Ammon's horn (tissue), 1 donor: ENCODE data around the gene GARIN5B.

Experiments used
- DNase-seq: peaks from one replicate; pipeline ENCODE4 v3.0.0-alpha.2; 2016; ENCODE audit warnings: low spot score

GARIN5B gene

GRCh38 chr19:55389386-55390317, 26.6 kb upstream of the GARIN5B start:
- DNase-seq, result no peak

- DNase-seq, result no peak
These were observed 24.9 kb upstream of the GARIN5B start for GRCh38 chr19:55387736-55388497.

- no peak for DNase-seq
These were observed 23.5 kb upstream of the GARIN5B start for GRCh38 chr19:55386493-55386971.

GRCh38 chr19:55385724-55386492, 22.8 kb upstream of the GARIN5B start, which contains the start of gene RPL28:
RPL28 (plus strand) TSS chr19:55385932; CDS start chr19:55386358, 426 bp downstream.
- DNase-seq, result peak; percentile 99

GRCh38 chr19:55384920-55385723, 22.1 kb upstream of the GARIN5B start:
- peak; percentile 93 for DNase-seq

GRCh38 chr19:55384131-55384919, 21.3 kb upstream of the GARIN5B start, which contains the start of gene TMEM238:
TMEM238 (minus strand) TSS chr19:55384292; CDS start chr19:55384259, 33 bp downstream.
- no peak for DNase-seq

GRCh38 chr19:55383279-55384130, 20.4 kb upstream of the GARIN5B start:
- DNase-seq, result peak; percentile 49

GRCh38 chr19:55382522-55383054, 19.5 kb upstream of the GARIN5B start:
- DNase-seq, result no peak

- no peak for DNase-seq
These were observed 19.0 kb upstream of the GARIN5B start for GRCh38 chr19:55382013-55382412.

- DNase-seq, result no peak
These were observed 16.1 kb upstream of the GARIN5B start for GRCh38 chr19:55379174-55379573.

- DNase-seq, result no peak
These were observed 14.5 kb upstream of the GARIN5B start for GRCh38 chr19:55377356-55378131.

- no peak for DNase-seq
These were observed 13.3 kb upstream of the GARIN5B start, which contains the start of gene TMEM190 for GRCh38 chr19:55376241-55376933. TMEM190 (plus strand) TSS chr19:55376826; CDS start chr19:55376854, 28 bp downstream.

GRCh38 chr19:55373993-55374757, 11.1 kb upstream of the GARIN5B start:
- DNase-seq, result no peak

- DNase-seq, result no peak
These were observed 10.4 kb upstream of the GARIN5B start for GRCh38 chr19:55373306-55373992.

- no peak for DNase-seq
These were observed 9.4 kb upstream of the GARIN5B start for GRCh38 chr19:55372316-55373081.
